Calu3 (cell line): Measurements from ENCODE around the gene TPM3. TPM values are rescaled to one million over a fixed set of nuclear protein-coding genes. Genes with fewer than 3 reads are reported as not detected.
"Not testable (repeated sequence)": the region's sequence is repeated elsewhere in the genome, so short reads cannot be mapped to it uniquely, and the experiment has no call there.

ENCODE experiments used
- BruUV-seq: library from RNA; stranded (reverse); fragments of 400-500 nt; replicated peaks from 2 replicates; lab custom pipeline; 2021; lab: Mats Ljungman, UMichigan
- CTCF ChIA-PET: fragments of 300-600 bp; sonication (Branson Sonifier 250); formaldehyde crosslinking; loops from one replicate; lab custom pipeline; 2022; ENCODE audit warnings: antibody characterized with exemption; lab: Charles Lee
- DNase-seq: peaks from one replicate; pipeline ENCODE4 v3.0.0; 2022
- H3K27ac Mint-ChIP-seq: one replicate; pipeline ENCODE4 v1.8.0; 2022; ENCODE audit warnings: mixed read lengths; ENCODE audit not compliant: unreplicated experiment
- H3K27me3 Mint-ChIP-seq: one replicate; pipeline ENCODE4 v1.8.0; 2022; ENCODE audit warnings: mixed read lengths; ENCODE audit not compliant: unreplicated experiment
- H3K36me3 Mint-ChIP-seq: one replicate; pipeline ENCODE4 v1.8.0; 2022; ENCODE audit warnings: mild to moderate bottlenecking, moderate library complexity, mixed read lengths; ENCODE audit not compliant: insufficient read depth, unreplicated experiment
- H3K4me1 Mint-ChIP-seq: one replicate; pipeline ENCODE4 v1.8.0; 2022; ENCODE audit warnings: mild to moderate bottlenecking, low read depth, mixed read lengths; ENCODE audit not compliant: unreplicated experiment
- H3K4me3 Mint-ChIP-seq: one replicate; pipeline ENCODE4 v1.8.0; 2022; ENCODE audit warnings: mild to moderate bottlenecking, low read depth, moderate library complexity, mixed read lengths; ENCODE audit not compliant: unreplicated experiment
- H3K9me3 Mint-ChIP-seq: one replicate; pipeline ENCODE4 v1.8.0; 2022; ENCODE audit warnings: low read depth, mixed read lengths; ENCODE audit not compliant: unreplicated experiment
- CTCF ChIP-seq: fragments of 200-600 bp; IDR thresholded peaks from one replicate; pipeline ENCODE4 v1.8.0; 2022; ENCODE audit warnings: antibody characterized with exemption; ENCODE audit not compliant: unreplicated experiment
- intact Hi-C: fragments of 100-400 bp; cut with micrococcal nuclease; formaldehyde crosslinking; loops from one replicate; pipeline ENCODE4 v1.10.0; 2022; ENCODE audit not compliant: unreplicated experiment
- total RNA-seq: library from RNA; stranded (reverse); gene quantifications from 2 replicates; pipeline ENCODE4 v1.2.3, GENCODE V29; 2022

Gene TPM3
- total RNA-seq, 1 experiment from 2014 or later: 582 TPM

DNA sequence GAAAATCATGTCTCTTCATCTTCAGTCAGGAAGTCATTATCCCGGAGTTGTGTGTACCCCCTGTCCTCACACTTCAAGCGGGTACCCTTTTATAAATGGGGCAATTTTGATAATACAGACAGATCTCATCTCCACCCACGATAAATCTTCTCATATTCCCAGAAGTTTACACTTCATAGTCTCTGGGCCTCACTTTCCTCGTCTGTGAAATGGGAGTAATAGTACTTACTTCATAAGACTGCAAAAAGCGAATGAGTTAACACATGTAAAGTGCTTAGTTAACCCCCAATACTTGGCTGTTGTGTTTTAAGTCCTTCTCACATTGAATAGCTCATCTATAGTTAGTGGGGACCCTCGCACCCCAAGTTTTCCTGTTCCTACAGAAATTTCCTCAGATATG, 37.8 kb downstream of the TPM3 start:
- peaks cover 21% of the 10 kb centered on the region for H3K4me1 Mint-ChIP-seq

DNA sequence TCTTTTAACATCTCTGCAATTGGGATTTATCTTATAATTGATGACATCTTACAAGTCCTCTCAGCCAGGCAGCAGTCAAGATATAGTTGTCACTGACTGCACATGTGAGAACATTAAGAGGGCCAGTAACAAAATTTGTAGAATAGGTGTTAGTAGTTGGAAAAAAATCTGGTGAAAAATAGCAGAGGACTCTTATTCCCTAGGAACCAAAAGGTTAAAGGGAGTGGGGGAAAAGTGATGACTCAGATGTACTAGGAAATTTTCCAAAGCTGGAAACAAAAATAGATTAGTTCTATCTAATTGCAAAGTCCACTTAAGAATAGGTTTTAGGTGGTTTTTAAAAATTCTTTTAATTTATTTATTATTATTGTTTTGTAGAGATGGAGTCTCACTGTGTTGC, 40.6 kb downstream of the TPM3 start:
- no peak overlapping the region for H3K27ac Mint-ChIP-seq
- CTCF ChIA-PET: no interaction called here
- peaks cover 13% of the 10 kb centered on the region for H3K36me3 Mint-ChIP-seq
- H3K27me3 Mint-ChIP-seq: no peaks in the 10 kb centered on the region
- intact Hi-C loops: no loop called here
- no peaks in the 10 kb centered on the region for H3K4me1 Mint-ChIP-seq
- H3K9me3 Mint-ChIP-seq: no peaks in the 10 kb centered on the region
- no peak for DNase-seq
- H3K4me3 Mint-ChIP-seq: no peak overlapping the region
- BruUV-seq: no TSS peak
- TF ChIP-seq CTCF: no peak

More for the DNA sequence above, 37.8 kb downstream of the TPM3 start:
- Mint-ChIP-seq H3K9me3 (no peaks in the 10 kb centered on the region), H3K27me3 (no peaks in the 10 kb centered on the region), H3K36me3 (peaks cover 39% of the 10 kb centered on the region), H3K4me3 (no peak overlapping the region), H3K27ac (no peak overlapping the region)
- TF ChIP-seq CTCF: no peak
- BruUV-seq: no TSS peak
- no peak for DNase-seq
- intact Hi-C loops: no loop called here
- CTCF ChIA-PET: no interaction called here

GRCh38 chr1:154148807-154149206, 43.1 kb downstream of the TPM3 start:
- DNase-seq: no peak
- H3K36me3 Mint-ChIP-seq: peaks cover 3% of the 10 kb centered on the region
- no peak for TF ChIP-seq CTCF
- H3K4me3 Mint-ChIP-seq: no peak overlapping the region
- intact Hi-C loops: no loop called here
- no peaks in the 10 kb centered on the region for H3K27me3 Mint-ChIP-seq
- no peaks in the 10 kb centered on the region for H3K9me3 Mint-ChIP-seq
- CTCF ChIA-PET: no interaction called here
- no TSS peak for BruUV-seq
- H3K4me1 Mint-ChIP-seq: no peaks in the 10 kb centered on the region
- H3K27ac Mint-ChIP-seq: no peak overlapping the region

- H3K9me3 Mint-ChIP-seq, H3K4me1 Mint-ChIP-seq, DNase-seq, H3K27ac Mint-ChIP-seq, CTCF ChIA-PET, H3K36me3 Mint-ChIP-seq, intact Hi-C loops, BruUV-seq, H3K4me3 Mint-ChIP-seq, H3K27me3 Mint-ChIP-seq: not testable (repeated sequence)
These were observed 44.4 kb downstream of the TPM3 start for GRCh38 chr1:154147505-154147904.

- H3K27me3 Mint-ChIP-seq: no peaks in the 10 kb centered on the region
- no peaks in the 10 kb centered on the region for H3K4me1 Mint-ChIP-seq
- H3K36me3 Mint-ChIP-seq: no peaks in the 10 kb centered on the region
- TF ChIP-seq CTCF: peak; percentile 64
- CTCF ChIA-PET: interaction anchor here (0.5 to 0.7 kb wide), 3 partner anchors 9 to 1359 kb away, joined by 3 to 4 read pairs (median 3); no protein-coding TSS in a partner anchor
- H3K27ac Mint-ChIP-seq: no peak overlapping the region
- no TSS peak for BruUV-seq
- intact Hi-C loops: no loop called here
- no peaks in the 10 kb centered on the region for H3K9me3 Mint-ChIP-seq
- no peak overlapping the region for H3K4me3 Mint-ChIP-seq
- peak; percentile 16 for DNase-seq
These were observed 45.9 kb downstream of the TPM3 start for GRCh38 chr1:154145986-154146385.
